Activated CD4-positive, alpha-beta T cell treated with anti-CD3 and anti-CD28 coated beads, Interleukin-2, amount 10 ng/mL, durations not matched to agents 24 days and 14 days (primary cell): ENCODE data around the gene KMT2E. TPM values are rescaled to one million over a fixed set of nuclear protein-coding genes. Genes with fewer than 3 reads are reported as not detected.
"Not testable (repeated sequence)": the region's sequence is repeated elsewhere in the genome, so short reads cannot be mapped to it uniquely, and the experiment has no call there.

Experiments
- DNase-seq: peaks from one replicate; pipeline ENCODE4 v3.0.0; 2022
- H3K27ac Mint-ChIP-seq: one replicate; pipeline ENCODE4 v1.8.0; 2022; ENCODE audit warnings: mild to moderate bottlenecking, mixed read lengths
- H3K27me3 Mint-ChIP-seq: one replicate; pipeline ENCODE4 v1.8.0; 2022; ENCODE audit warnings: mixed read lengths
- H3K36me3 Mint-ChIP-seq: one replicate; pipeline ENCODE4 v1.8.0; 2022; ENCODE audit warnings: low read depth, mild to moderate bottlenecking, mixed read lengths
- H3K4me1 Mint-ChIP-seq: one replicate; pipeline ENCODE4 v1.8.0; 2021; ENCODE audit warnings: mixed read lengths
- H3K4me3 Mint-ChIP-seq: one replicate; pipeline ENCODE4 v1.8.0; 2022; ENCODE audit warnings: mild to moderate bottlenecking, moderate library complexity, mixed read lengths
- H3K9me3 Mint-ChIP-seq: one replicate; pipeline ENCODE4 v1.8.0; 2021; ENCODE audit warnings: mixed read lengths
- intact Hi-C: fragments of 100-400 bp; cut with micrococcal nuclease; formaldehyde crosslinking; loops from one replicate; pipeline ENCODE4 v1.15.1; 2023
- total RNA-seq: library from RNA; stranded (reverse); gene quantifications from 2 replicates; pipeline ENCODE4 v1.2.3, GENCODE V29; 2022

KMT2E gene
- total RNA-seq, 1 donor from 2014 or later, result 106 TPM

DNA sequence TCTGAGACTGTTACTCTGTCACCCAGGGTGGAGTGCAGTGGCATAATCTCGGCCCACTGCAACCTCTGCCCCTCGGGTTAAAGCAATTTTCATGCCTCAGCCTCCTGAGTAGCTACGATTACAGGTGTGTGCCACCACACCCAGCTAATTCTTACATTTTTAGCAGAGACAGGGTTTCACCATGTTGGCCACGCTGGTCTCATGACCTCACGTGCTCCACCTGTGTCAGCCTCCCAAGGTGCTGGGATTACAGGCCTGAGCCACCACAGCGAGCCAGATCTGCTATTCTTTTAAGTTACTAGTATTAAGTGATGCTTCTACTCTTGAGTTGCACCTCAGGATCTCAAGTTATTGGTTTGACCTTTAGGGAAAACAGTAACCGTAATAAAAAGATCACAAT is 23.0 kb upstream of the KMT2E start:
- no peaks in the 10 kb centered on the region for H3K9me3 Mint-ChIP-seq
- peaks cover 39% of the 10 kb centered on the region for H3K36me3 Mint-ChIP-seq
- no peak for DNase-seq
- no peaks in the 10 kb centered on the region for H3K27me3 Mint-ChIP-seq
- intact Hi-C loops, result no loop called here
- no peak overlapping the region for H3K4me3 Mint-ChIP-seq
- H3K27ac Mint-ChIP-seq, result no peak overlapping the region
- H3K4me1 Mint-ChIP-seq, result peaks cover 33% of the 10 kb centered on the region

DNA sequence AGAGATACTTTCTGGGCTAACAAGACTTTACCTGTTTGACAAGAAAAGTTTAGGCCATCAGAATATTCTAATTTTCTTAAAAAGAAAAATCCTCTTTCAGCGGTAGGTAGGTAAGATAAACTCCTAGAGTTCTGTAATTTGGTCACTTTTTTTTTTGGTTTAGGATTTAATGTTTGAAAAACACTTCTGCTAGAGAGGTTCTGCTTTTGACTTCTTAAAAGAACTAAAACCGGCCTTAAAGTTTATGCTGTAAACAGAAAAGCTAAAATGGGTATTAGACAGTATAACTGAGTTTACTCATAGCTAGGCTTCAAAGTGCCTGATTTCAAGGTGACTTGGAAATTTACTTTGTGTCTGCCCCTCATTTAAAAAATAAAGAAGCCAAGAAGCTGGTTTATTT is 21.7 kb upstream of the KMT2E start:
- Mint-ChIP-seq H3K36me3 (peaks cover 40% of the 10 kb centered on the region), H3K4me1 (peaks cover 34% of the 10 kb centered on the region), H3K4me3 (no peak overlapping the region), H3K27me3 (no peaks in the 10 kb centered on the region), H3K9me3 (no peaks in the 10 kb centered on the region), H3K27ac (no peak overlapping the region)
- no peak for DNase-seq
- intact Hi-C loops, result no loop called here

- H3K4me1 Mint-ChIP-seq, result peaks cover 36% of the 10 kb centered on the region
- no peak overlapping the region for H3K4me3 Mint-ChIP-seq
- intact Hi-C loops, result no loop called here
- no peak for DNase-seq
- peaks cover 42% of the 10 kb centered on the region for H3K36me3 Mint-ChIP-seq
- no peaks in the 10 kb centered on the region for H3K27me3 Mint-ChIP-seq
- H3K9me3 Mint-ChIP-seq, result no peaks in the 10 kb centered on the region
- peak overlapping the region; percentile 29 for H3K27ac Mint-ChIP-seq
Observed at GRCh38 chr7:104993217-104993862, 20.7 kb upstream of the KMT2E start.

- Mint-ChIP-seq H3K27me3 (no peaks in the 10 kb centered on the region), H3K4me3 (no peak overlapping the region), H3K9me3 (no peaks in the 10 kb centered on the region), H3K4me1 (peaks cover 55% of the 10 kb centered on the region), H3K27ac (peak overlapping the region; percentile 25), H3K36me3 (peaks cover 52% of the 10 kb centered on the region)
- intact Hi-C loops, result no loop called here
- no peak for DNase-seq
Observed at GRCh38 chr7:104998040-104998752, 15.8 kb upstream of the KMT2E start.

DNA sequence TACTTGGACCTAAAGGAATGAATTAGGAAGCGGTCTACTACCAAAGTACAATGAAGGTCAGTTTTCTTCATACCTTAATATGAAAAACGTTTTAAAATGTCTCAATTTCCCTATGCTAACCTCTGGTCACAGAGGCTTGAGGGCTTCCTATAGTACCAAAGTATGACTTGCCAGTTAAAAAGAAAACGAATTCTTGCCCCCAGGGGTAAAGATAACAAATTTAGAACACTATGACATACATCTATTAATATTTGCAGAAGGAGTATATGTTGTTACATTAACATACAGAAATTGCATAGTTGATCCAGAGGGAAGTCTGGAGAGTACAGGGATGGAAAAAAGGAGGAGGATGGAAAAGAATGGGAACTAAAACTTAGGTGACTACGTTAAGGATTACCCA is 13.8 kb upstream of the KMT2E start:
- Mint-ChIP-seq H3K36me3 (peaks cover 60% of the 10 kb centered on the region), H3K27ac (peak overlapping the region; percentile 34), H3K27me3 (no peaks in the 10 kb centered on the region), H3K4me3 (no peak overlapping the region), H3K4me1 (peaks cover 53% of the 10 kb centered on the region), H3K9me3 (no peaks in the 10 kb centered on the region)
- DNase-seq, result no peak
- intact Hi-C loops, result no loop called here

DNA sequence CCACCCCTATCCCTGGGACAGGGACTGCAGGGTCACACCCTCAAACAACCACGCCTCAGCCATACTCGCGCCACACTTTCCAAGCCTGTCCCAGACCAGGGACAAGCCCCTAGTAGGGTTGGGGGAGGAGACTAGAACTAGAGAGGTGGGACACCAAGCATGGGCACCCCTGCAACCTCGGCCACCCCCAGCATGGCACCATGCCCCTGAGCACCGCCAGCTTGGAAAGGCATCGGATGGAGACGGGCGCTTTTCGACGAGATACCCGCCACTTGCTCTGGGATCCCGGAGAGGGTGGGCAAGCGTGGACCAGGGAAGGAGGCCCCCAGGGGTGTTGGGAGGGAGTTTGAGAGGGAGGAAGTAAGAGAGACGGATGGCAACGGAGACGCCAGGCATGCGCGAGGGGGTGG is 13.1 kb upstream of the KMT2E start:
- Mint-ChIP-seq H3K27ac (peak overlapping the region; percentile 53), H3K4me1 (peaks cover 49% of the 10 kb centered on the region), H3K4me3 (no peak overlapping the region), H3K9me3 (no peaks in the 10 kb centered on the region), H3K36me3 (peaks cover 55% of the 10 kb centered on the region), H3K27me3 (no peaks in the 10 kb centered on the region)
- peak; percentile 53 for DNase-seq
- intact Hi-C loops, result no loop called here

- Mint-ChIP-seq H3K9me3 (no peaks in the 10 kb centered on the region), H3K4me3 (no peak overlapping the region), H3K27ac (no peak overlapping the region), H3K4me1 (peaks cover 49% of the 10 kb centered on the region), H3K36me3 (peaks cover 56% of the 10 kb centered on the region), H3K27me3 (no peaks in the 10 kb centered on the region)
- intact Hi-C loops, result loop anchor here (2.0 kb wide), 1 partner anchor 17 kb away; no protein-coding TSS in a partner anchor
- DNase-seq, result peak; percentile 48
Observed at GRCh38 chr7:105001652-105002184, 12.3 kb upstream of the KMT2E start.

DNA sequence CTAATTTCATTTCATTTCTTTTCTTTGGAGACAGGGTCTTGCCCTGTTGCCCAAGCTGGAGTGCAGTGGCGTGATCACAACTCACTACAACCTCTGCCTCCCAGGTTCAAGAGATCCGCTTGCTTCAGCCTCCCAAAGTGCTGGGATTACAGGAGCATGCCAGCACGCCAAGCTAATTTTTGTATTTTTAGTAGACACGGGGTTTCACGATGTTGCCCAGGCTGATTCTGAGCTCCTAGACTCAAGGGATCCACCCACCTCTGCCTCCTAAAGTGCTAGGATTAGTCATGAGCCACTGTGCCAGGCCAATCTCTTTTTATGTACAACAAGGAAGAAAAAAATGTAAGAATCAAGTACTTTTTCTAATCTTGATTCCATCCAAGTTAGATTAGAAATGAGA is 10.7 kb upstream of the KMT2E start:
- Mint-ChIP-seq H3K4me3 (peak overlapping the region; percentile 76), H3K9me3 (no peaks in the 10 kb centered on the region), H3K36me3 (peaks cover 57% of the 10 kb centered on the region), H3K4me1 (peaks cover 53% of the 10 kb centered on the region), H3K27me3 (no peaks in the 10 kb centered on the region), H3K27ac (peak overlapping the region; percentile 87)
- intact Hi-C loops, result loop anchor here (2.0 kb wide), 1 partner anchor 18 kb away; no protein-coding TSS in a partner anchor
- DNase-seq, result peak; percentile 69

- Mint-ChIP-seq H3K4me3 (peak overlapping the region; percentile 55), H3K9me3 (no peaks in the 10 kb centered on the region), H3K27ac (peak overlapping the region; percentile 70), H3K27me3 (no peaks in the 10 kb centered on the region), H3K36me3 (peaks cover 61% of the 10 kb centered on the region), H3K4me1 (peaks cover 56% of the 10 kb centered on the region)
- intact Hi-C loops, result loop anchor here (2.0 kb wide), 1 partner anchor 19 kb away; no protein-coding TSS in a partner anchor
- DNase-seq, result peak; percentile 35
Observed at GRCh38 chr7:105003872-105004510, 10.0 kb upstream of the KMT2E start.

DNA sequence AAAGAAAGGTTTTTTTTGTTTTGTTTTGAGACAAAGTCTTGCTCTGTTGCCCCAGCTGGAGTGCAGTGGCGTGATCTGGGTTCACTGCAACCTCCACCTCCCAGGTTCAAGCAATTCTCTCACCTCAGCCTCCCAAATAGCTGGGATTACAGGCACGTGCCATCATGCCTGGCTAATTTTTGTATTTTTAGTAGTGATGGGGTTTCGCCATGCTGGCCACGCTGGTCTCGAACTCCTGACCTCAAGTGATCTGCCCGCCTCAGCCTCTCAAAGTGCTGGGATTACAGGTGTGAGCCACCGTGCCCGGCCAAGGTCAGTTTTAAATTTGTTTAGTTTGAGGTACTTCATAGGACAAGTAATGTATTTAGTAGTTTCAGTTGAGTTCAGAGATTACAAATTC is 9.0 kb upstream of the KMT2E start:
- H3K4me3 Mint-ChIP-seq, intact Hi-C loops, H3K27me3 Mint-ChIP-seq, H3K9me3 Mint-ChIP-seq: not testable (repeated sequence)
- H3K4me1 Mint-ChIP-seq, result peaks cover 55% of the 10 kb centered on the region
- peak; percentile 53 for DNase-seq
- peaks cover 63% of the 10 kb centered on the region for H3K36me3 Mint-ChIP-seq
- H3K27ac Mint-ChIP-seq, result peak overlapping the region; percentile 50

DNA sequence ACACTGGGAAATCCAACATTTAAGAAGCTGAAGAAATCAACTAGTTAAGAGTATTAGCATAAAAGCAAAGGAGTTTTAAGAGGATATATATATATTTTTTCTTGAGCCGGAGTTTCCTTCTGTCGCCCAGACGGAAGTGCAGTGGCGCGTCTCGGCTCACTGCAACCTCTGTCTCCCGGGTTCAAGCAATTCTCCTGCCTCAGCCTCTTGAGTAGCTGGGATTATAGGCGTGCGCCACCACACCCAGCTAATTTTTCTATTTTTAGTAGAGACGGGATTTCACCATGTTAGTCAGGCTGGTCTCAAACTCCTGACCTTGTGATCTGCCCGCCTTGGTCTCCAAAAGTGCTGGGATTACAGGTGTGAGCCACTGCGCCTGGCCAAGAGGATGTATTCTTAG is 8.5 kb upstream of the KMT2E start:
- peak overlapping the region; percentile 50 for H3K27ac Mint-ChIP-seq
- H3K36me3 Mint-ChIP-seq, result peaks cover 64% of the 10 kb centered on the region
- DNase-seq, H3K4me3 Mint-ChIP-seq, H3K9me3 Mint-ChIP-seq, H3K27me3 Mint-ChIP-seq, intact Hi-C loops: not testable (repeated sequence)
- peaks cover 56% of the 10 kb centered on the region for H3K4me1 Mint-ChIP-seq

- H3K9me3 Mint-ChIP-seq, result no peaks in the 10 kb centered on the region
- H3K36me3 Mint-ChIP-seq, result peaks cover 65% of the 10 kb centered on the region
- H3K27me3 Mint-ChIP-seq, result no peaks in the 10 kb centered on the region
- H3K4me1 Mint-ChIP-seq, result peaks cover 48% of the 10 kb centered on the region
- peak; percentile 57 for DNase-seq
- no peak overlapping the region for H3K27ac Mint-ChIP-seq
- peak overlapping the region; percentile 46 for H3K4me3 Mint-ChIP-seq
- intact Hi-C loops, result no loop called here
Observed at GRCh38 chr7:105006367-105007136, 7.5 kb upstream of the KMT2E start.

DNA sequence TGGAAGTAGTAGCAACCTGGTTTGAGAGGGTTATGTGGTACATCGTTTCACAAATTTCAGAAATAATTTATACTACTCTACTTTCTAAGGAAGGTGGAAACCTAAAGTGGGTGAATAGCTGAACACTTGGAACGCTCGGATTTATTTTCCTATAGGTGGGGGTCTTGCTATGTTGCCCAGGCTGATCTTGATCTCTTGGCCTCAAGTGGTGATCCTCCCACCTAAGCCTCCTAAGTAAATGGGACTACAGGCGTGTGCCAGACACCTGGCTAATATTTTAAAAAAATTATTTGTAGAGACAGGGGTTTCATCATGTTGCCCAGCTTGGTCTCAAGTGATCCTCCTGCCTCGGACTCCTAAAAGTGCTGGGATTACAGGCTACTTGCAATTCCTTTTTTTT is 6.7 kb upstream of the KMT2E start:
- peaks cover 65% of the 10 kb centered on the region for H3K36me3 Mint-ChIP-seq
- intact Hi-C loops, result no loop called here
- DNase-seq, result peak; percentile 43
- H3K9me3 Mint-ChIP-seq, result no peaks in the 10 kb centered on the region
- no peak overlapping the region for H3K4me3 Mint-ChIP-seq
- peaks cover 51% of the 10 kb centered on the region for H3K4me1 Mint-ChIP-seq
- H3K27me3 Mint-ChIP-seq, result no peaks in the 10 kb centered on the region
- H3K27ac Mint-ChIP-seq, result no peak overlapping the region
